Measurements from ENCODE around the gene MIA2.
"Not testable (repeated sequence)": the region's sequence is repeated elsewhere in the genome, so short reads cannot be mapped to it uniquely, and the experiment has no call there.

The MIA2 gene

GRCh38 chr14:39233680-39234326, at the start of gene MIA2:
Gene MIA2, plus strand, starts transcription at chr14:39233915. Its CDS starts 200 bp downstream, at chr14:39234115.
- no peak for DNase-seq (ENCODE audit: low read depth)

GRCh38 chr14:39184628-39185255, 49.0 kb upstream of the MIA2 start:
- DNase-seq (ENCODE audit: low read depth), result no peak

- DNase-seq (ENCODE audit: low read depth), result no peak
Observed at GRCh38 chr14:39185256-39186049, 48.3 kb upstream of the MIA2 start.

- DNase-seq (ENCODE audit: low read depth), result no peak
Observed at GRCh38 chr14:39186941-39187525, 46.7 kb upstream of the MIA2 start.

- no peak for DNase-seq (ENCODE audit: low read depth)
Observed at GRCh38 chr14:39203659-39204606, 29.8 kb upstream of the MIA2 start.

GRCh38 chr14:39207430-39207829, 26.3 kb upstream of the MIA2 start:
- DNase-seq (ENCODE audit: low read depth), result not testable (repeated sequence)

- no peak for DNase-seq (ENCODE audit: low read depth)
Observed at GRCh38 chr14:39211109-39211741, 22.5 kb upstream of the MIA2 start.

- DNase-seq (ENCODE audit: low read depth), result no peak
Observed at GRCh38 chr14:39212034-39212433, 21.7 kb upstream of the MIA2 start.

- DNase-seq (ENCODE audit: low read depth), result no peak
Observed at GRCh38 chr14:39212693-39213092, 21.0 kb upstream of the MIA2 start.

GRCh38 chr14:39217214-39217879, 16.4 kb upstream of the MIA2 start:
- no peak for DNase-seq (ENCODE audit: low read depth)

GRCh38 chr14:39218171-39218769, 15.4 kb upstream of the MIA2 start:
- DNase-seq (ENCODE audit: low read depth), result no peak

- no peak for DNase-seq (ENCODE audit: low read depth)
Observed at GRCh38 chr14:39219075-39219499, 14.6 kb upstream of the MIA2 start.

- DNase-seq (ENCODE audit: low read depth), result not testable (repeated sequence)
Observed at GRCh38 chr14:39220473-39220872, 13.2 kb upstream of the MIA2 start.

GRCh38 chr14:39228044-39228443, 5.7 kb upstream of the MIA2 start:
- DNase-seq (ENCODE audit: low read depth), result no peak

- DNase-seq (ENCODE audit: low read depth), result no peak
Observed at GRCh38 chr14:39228509-39229221, 5.0 kb upstream of the MIA2 start.

- DNase-seq (ENCODE audit: low read depth), result no peak
Observed at GRCh38 chr14:39229222-39229543, 4.5 kb upstream of the MIA2 start.

- DNase-seq (ENCODE audit: low read depth), result no peak
Observed at GRCh38 chr14:39229601-39230110, 4.1 kb upstream of the MIA2 start.

- no peak for DNase-seq (ENCODE audit: low read depth)
Observed at GRCh38 chr14:39230416-39231035, 3.2 kb upstream of the MIA2 start.
